K562 (cell line): ENCODE results near the gene AIDA. TPM values are rescaled to one million over a fixed set of nuclear protein-coding genes. Genes with fewer than 3 reads are reported as not detected.

Experiments
- BCL6 ChIP-seq: fragments of 250-450 bp; sonication (Bioruptor Pico); IDR thresholded peaks from 2 replicates; pipeline ENCODE4 v1.4.0; 2020
- CBX1 ChIP-seq: sonication (generic); IDR thresholded peaks from 2 replicates; pipeline ENCODE4 v1.6.1; 2016; ENCODE audit warnings: antibody characterized with exemption, low read depth, mild to moderate bottlenecking
- CSDE1 ChIP-seq, 2 experiments: fragments of 450-650 bp; IDR thresholded peaks; 2 replicates each; pipeline ENCODE4 v1.6.1; 2016; ENCODE audit warnings: mild to moderate bottlenecking in 1 of 2
- DMBX1 ChIP-seq: fragments of 250-450 bp; sonication (Bioruptor Pico); IDR thresholded peaks from 2 replicates; pipeline ENCODE4 v1.8.0; 2022; ENCODE audit warnings: inconsistent platforms, mild to moderate bottlenecking, moderate library complexity, borderline replicate concordance
- EGR1 ChIP-seq: fragments of 450-650 bp; conservative IDR thresholded peaks from 2 replicates; pipeline ENCODE4 v1.6.1; 2017; ENCODE audit warnings: mild to moderate bottlenecking
- ETS2 ChIP-seq: IDR thresholded peaks from 2 replicates; pipeline ENCODE4 v1.6.1; 2016; ENCODE audit warnings: borderline replicate concordance, missing genetic modification characterization, mild to moderate bottlenecking, moderate library complexity, missing compliant biosample characterization; ENCODE audit not compliant: poor library complexity, severe bottlenecking
- MTF1 ChIP-seq: fragments of 250-450 bp; sonication (Bioruptor Pico); IDR thresholded peaks from 2 replicates; pipeline ENCODE4 v1.9.0; 2021; ENCODE audit warnings: moderate library complexity, mild to moderate bottlenecking, inconsistent platforms, borderline replicate concordance
- MYNN ChIP-seq, 2 experiments: sonication (generic); formaldehyde crosslinking in 1 of 2; IDR thresholded peaks; 2 replicates each; pipeline versions ENCODE4 v1.5.0 to v1.6.1; 2016 to 2020; ENCODE audit warnings: antibody characterized with exemption in 1 of 2, missing genetic modification reagents in 1 of 2
- POLR2A ChIP-seq: fragments of 450-650 bp; conservative IDR thresholded peaks from 2 replicates; pipeline ENCODE4 v1.6.1; 2016
- POLR3G ChIP-seq: IDR thresholded peaks from 2 replicates; pipeline ENCODE4 v1.6.1; 2011; ENCODE audit not compliant: insufficient read length, insufficient replicate concordance; ENCODE audit errors: extremely low read depth
- SMARCC2 ChIP-seq: fragments of 450-650 bp; IDR thresholded peaks from 2 replicates; pipeline ENCODE4 v1.6.1; 2017; ENCODE audit warnings: antibody characterized with exemption, moderate library complexity, mild to moderate bottlenecking, low read depth
- SREBF1 ChIP-seq: fragments of 150-350 bp; IDR thresholded peaks from 2 replicates; pipeline ENCODE4 v1.6.1; 2014; ENCODE audit warnings: antibody characterized with exemption, low read depth, low read length, borderline replicate concordance
- ZNF23 ChIP-seq: fragments of 250-450 bp; sonication (Bioruptor Pico); IDR thresholded peaks from 2 replicates; pipeline ENCODE4 v1.4.0; 2020; ENCODE audit warnings: mild to moderate bottlenecking
- ZNF282 ChIP-seq: sonication (generic); formaldehyde crosslinking; IDR thresholded peaks from 2 replicates; pipeline ENCODE4 v1.8.1; 2023; ENCODE audit warnings: missing genetic modification reagents
- ZNF354B ChIP-seq: fragments of 250-450 bp; sonication (Bioruptor Pico); IDR thresholded peaks from 2 replicates; pipeline ENCODE4 v1.4.0; 2020
- ZNF696 ChIP-seq: fragments of 250-450 bp; sonication (Bioruptor Pico); conservative IDR thresholded peaks from 2 replicates; pipeline ENCODE4 v1.4.0; 2020; ENCODE audit warnings: mild to moderate bottlenecking, moderate library complexity
- ZNF717 ChIP-seq: fragments of 250-450 bp; sonication (Bioruptor Pico); IDR thresholded peaks from 2 replicates; pipeline ENCODE4 v1.5.0; 2021
- ZNF77 ChIP-seq: fragments of 250-450 bp; sonication (Bioruptor Pico); IDR thresholded peaks from 2 replicates; pipeline ENCODE4 v1.5.0; 2020
- ZNF79 ChIP-seq: fragments of 250-450 bp; sonication (Bioruptor Pico); IDR thresholded peaks from 2 replicates; pipeline ENCODE4 v1.4.0; 2020; ENCODE audit warnings: low read depth, mild to moderate bottlenecking, moderate library complexity
- ZZZ3 ChIP-seq: fragments of 450-650 bp; IDR thresholded peaks from 2 replicates; pipeline ENCODE4 v1.6.1; 2016; ENCODE audit warnings: antibody characterized with exemption, mild to moderate bottlenecking, moderate library complexity
- polyA plus RNA-seq, 8 experiments: library from polyadenylated mRNA; depleted of rRNA in 4 of 8; stranded (reverse) in 5 of 8; unstranded in 3 of 8; fragments of >200 nt; fragmentation: Nextera tagmentation in 2 of 8; fragmentation: Illumina TruSeq in 1 of 8; extraction: Ambion mirVana in 2 of 8; extraction: Trizol in 1 of 8; gene quantifications; 2 replicates each; pipeline versions ENCODE4 v1.2.1 to v1.2.3, GENCODE V29; 2011 to 2014; ENCODE audit warnings: inconsistent platforms in 1 of 8, missing spikeins in 1 of 8
- total RNA-seq, 7 experiments: library from RNA; depleted of rRNA in 6 of 7; stranded (reverse); fragments of >200 nt in 6 of 7; fragmentation: Illumina TruSeq in 2 of 7; extraction: Trizol in 2 of 7; gene quantifications; 2 replicates each; pipeline versions ENCODE4 v1.2.1 to v1.2.3, GENCODE V29; 2011 to 2021; ENCODE audit warnings: low replicate concordance in 1 of 7
- TF ChIP-seq, protein P1 (sequence below), 2 experiments: fragments of 450-650 bp in 1 of 2; sonication (generic) in 1 of 2; formaldehyde crosslinking; conservative IDR thresholded peaks; 2 replicates each; pipeline versions ENCODE4 v1.4.0 to v1.8.1; 2020 to 2022; ENCODE audit warnings: mild to moderate bottlenecking in 1 of 2, missing genetic modification reagents in 1 of 2
- TF ChIP-seq, protein P2 (sequence below): fragments of 200-800 bp; sonication (Bioruptor generic); IDR thresholded peaks from 2 replicates; pipeline ENCODE4 v1.6.1; 2017; ENCODE audit warnings: missing genetic modification characterization, missing compliant biosample characterization
- TF ChIP-seq, protein P3 (sequence below): fragments of 450-650 bp; IDR thresholded peaks from one replicate; pipeline ENCODE4 v1.6.1; 2018; ENCODE audit warnings: mild to moderate bottlenecking, moderate library complexity; ENCODE audit not compliant: partially characterized antibody
- TF ChIP-seq, protein P4 (sequence below): fragments of 250-450 bp; sonication (Bioruptor Pico); IDR thresholded peaks from 2 replicates; pipeline ENCODE4 v1.5.0; 2021; ENCODE audit warnings: mild to moderate bottlenecking, borderline replicate concordance

Gene AIDA
- total and polyA plus RNA-seq, 9 of the 15 experiments (the other 6 are each of a cell fraction or from before 2014, with no cell fraction given): 18.2 to 77.9 (median 24.9) TPM

DNA sequence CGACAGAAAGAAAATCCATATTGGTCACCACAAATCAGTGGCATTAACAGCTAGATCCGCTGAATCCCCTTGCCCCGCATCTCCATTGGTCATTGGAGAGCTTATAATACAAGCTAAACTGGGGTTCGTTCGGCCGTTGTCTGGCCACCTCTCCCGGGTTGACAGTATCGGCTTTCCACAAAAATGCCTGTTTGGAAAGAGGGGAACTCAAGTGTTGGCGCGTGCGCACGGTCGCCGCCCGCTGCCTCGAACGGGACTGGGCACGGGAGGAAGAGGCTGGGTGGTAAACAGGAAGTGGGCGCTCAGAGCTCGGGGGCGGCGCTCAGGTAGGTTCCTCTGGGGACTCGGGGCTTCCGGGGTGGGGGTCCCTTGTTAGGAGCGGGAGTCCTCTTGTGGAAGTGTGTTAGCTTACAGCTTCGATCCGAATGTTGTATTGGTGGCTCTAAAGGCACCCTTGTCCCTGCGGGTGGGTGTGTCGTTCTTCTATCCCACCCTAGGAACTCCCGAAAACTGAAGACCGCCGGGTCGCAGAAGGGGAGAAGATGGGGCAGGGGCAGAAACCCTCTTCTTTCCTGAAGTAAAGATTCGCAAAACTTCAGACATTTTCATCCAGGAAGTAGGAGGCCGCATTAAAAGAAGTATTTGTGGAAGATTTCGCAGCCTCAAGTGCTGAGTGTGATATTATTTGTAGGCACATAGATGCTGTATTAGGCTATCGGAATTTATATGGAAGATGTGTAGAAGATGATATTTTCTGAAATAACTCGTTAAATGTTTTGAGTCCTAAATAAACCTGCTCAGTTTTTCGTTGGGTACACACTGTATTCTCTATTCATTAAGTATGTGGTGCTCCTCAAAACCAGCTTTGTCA lies 1.0 kb upstream of the AIDA start (continued):
- TF ChIP-seq, protein P1, sequence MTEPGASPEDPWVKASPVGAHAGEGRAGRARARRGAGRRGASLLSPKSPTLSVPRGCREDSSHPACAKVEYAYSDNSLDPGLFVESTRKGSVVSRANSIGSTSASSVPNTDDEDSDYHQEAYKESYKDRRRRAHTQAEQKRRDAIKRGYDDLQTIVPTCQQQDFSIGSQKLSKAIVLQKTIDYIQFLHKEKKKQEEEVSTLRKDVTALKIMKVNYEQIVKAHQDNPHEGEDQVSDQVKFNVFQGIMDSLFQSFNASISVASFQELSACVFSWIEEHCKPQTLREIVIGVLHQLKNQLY (CRISPR knock-in tag; conservative IDR thresholded peaks at IDR 0.05): no peak
- TF ChIP-seq CBX1 (no peak), ZNF696 (CRISPR knock-in tag) (no peak), ZNF717 (no peak), CSDE1 (IDR thresholded peaks at IDR 0.05) (no peak), ZNF77 (no peak), POLR3G (no peak), ZNF23 (no peak), DMBX1 (CRISPR knock-in tag) (no peak), ETS2 (tag) (no peak), BCL6 (CRISPR knock-in tag) (no peak), MYNN (IDR thresholded peaks at IDR 0.05) (peak; percentile 61; the same call in 1 of the 2 replicates), MYNN (CRISPR knock-in tag; IDR thresholded peaks at IDR 0.05) (no peak), ZZZ3 (no peak), POLR2A (peak; percentile 86), ZNF79 (CRISPR knock-in tag) (no peak), SREBF1 (no peak), SMARCC2 (no peak), EGR1 (peak; percentile 87), ZNF354B (CRISPR knock-in tag) (no peak), MTF1 (no peak), ZNF282 (CRISPR knock-in tag) (no peak)
- TF ChIP-seq, protein P2, sequence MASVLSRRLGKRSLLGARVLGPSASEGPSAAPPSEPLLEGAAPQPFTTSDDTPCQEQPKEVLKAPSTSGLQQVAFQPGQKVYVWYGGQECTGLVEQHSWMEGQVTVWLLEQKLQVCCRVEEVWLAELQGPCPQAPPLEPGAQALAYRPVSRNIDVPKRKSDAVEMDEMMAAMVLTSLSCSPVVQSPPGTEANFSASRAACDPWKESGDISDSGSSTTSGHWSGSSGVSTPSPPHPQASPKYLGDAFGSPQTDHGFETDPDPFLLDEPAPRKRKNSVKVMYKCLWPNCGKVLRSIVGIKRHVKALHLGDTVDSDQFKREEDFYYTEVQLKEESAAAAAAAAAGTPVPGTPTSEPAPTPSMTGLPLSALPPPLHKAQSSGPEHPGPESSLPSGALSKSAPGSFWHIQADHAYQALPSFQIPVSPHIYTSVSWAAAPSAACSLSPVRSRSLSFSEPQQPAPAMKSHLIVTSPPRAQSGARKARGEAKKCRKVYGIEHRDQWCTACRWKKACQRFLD (CRISPR knock-in tag): no peak
- TF ChIP-seq, protein P3, sequence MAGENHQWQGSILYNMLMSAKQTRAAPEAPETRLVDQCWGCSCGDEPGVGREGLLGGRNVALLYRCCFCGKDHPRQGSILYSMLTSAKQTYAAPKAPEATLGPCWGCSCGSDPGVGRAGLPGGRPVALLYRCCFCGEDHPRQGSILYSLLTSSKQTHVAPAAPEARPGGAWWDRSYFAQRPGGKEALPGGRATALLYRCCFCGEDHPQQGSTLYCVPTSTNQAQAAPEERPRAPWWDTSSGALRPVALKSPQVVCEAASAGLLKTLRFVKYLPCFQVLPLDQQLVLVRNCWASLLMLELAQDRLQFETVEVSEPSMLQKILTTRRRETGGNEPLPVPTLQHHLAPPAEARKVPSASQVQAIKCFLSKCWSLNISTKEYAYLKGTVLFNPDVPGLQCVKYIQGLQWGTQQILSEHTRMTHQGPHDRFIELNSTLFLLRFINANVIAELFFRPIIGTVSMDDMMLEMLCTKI: no peak
- TF ChIP-seq, protein P4, sequence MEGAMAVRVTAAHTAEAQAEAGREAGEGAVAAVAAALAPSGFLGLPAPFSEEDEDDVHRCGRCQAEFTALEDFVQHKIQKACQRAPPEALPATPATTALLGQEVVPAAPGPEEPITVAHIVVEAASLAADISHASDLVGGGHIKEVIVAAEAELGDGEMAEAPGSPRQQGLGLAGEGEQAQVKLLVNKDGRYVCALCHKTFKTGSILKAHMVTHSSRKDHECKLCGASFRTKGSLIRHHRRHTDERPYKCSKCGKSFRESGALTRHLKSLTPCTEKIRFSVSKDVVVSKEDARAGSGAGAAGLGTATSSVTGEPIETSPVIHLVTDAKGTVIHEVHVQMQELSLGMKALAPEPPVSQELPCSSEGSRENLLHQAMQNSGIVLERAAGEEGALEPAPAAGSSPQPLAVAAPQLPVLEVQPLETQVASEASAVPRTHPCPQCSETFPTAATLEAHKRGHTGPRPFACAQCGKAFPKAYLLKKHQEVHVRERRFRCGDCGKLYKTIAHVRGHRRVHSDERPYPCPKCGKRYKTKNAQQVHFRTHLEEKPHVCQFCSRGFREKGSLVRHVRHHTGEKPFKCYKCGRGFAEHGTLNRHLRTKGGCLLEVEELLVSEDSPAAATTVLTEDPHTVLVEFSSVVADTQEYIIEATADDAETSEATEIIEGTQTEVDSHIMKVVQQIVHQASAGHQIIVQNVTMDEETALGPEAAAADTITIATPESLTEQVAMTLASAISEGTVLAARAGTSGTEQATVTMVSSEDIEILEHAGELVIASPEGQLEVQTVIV (CRISPR knock-in tag): no peak
